Hematopoietic multipotent progenitor cell treated with erythropoietin and hydrocortisone succinate and interleukin-3 and kit ligand, for 4 days (in vitro differentiated cells): ENCODE measurements around the gene HAUS7.

Experiments used
- DNase-seq: peaks from one replicate; pipeline ENCODE4 v3.0.0-alpha.2; 2015

HAUS7 gene

GRCh38 chrX:153498453-153498852, 28.1 kb upstream of the HAUS7 start:
- DNase-seq, result no peak

DNA sequence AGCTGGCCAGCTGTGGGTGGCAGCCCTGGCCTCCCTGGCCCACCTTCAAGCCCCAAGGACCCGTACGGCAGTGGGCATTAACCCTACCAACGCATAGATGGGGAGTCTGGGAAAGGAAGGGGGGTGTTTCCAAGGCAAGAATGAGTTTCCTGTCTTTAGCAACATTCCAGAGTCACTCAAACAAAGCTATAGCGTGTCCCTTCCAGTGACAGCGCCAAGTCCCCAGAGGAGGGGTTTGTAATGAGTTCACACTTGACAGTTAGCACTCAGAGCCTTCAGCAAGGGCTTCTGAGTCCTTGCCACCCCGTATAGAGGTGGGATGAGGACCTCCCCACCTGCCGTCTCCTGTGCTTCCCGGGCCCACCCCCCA, 26.2 kb upstream of the HAUS7 start:
- no peak for DNase-seq

GRCh38 chrX:153495903-153496589, 25.7 kb upstream of the HAUS7 start:
- no peak for DNase-seq

- DNase-seq, result no peak
These were observed 25.0 kb upstream of the HAUS7 start for GRCh38 chrX:153495362-153495751.

DNA sequence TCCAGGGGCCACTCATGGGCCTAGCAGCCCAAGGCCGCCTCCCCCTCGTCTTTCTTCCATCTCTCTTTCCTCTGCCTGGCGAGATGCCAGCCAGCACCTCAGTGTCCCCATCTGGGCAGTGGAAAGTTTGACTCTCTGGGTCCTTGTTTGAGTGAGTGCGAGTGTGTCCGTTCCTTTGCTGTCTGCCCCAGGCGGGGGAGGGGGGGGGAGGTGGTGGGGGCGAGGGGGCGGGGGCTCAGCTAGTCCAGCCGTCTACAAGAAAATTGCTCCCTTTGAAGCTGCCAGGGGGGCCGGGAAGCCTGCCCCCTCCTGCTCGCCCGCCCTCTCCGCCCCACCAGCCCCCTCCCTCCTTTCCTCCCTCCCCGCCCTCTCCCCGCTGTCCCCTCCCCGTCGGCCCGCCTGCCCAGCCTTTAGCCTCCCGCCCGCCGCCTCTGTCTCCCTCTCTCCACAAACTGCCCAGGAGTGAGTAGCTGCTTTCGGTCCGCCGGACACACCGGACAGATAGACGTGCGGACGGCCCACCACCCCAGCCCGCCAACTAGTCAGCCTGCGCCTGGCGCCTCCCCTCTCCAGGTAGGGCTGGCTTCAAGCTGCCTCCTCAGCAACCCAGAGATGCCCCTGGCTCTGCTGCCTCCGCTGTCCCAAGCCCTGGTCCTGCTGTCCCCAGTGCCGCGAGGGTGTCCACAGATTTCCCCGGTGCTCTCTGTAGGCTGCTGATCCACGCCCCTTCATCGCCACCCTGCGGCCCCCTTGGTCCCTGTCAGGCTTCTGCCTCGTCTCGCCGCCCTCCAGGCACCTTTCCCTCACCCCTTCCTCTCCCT, 24.4 kb upstream of the HAUS7 start, which contains the start of gene BGN:
TSS of gene BGN (plus strand) at position 440 of the 821 bp plus-strand sequence. CDS start 9,652 bp downstream, outside the sequence.
- peak; percentile 37 for DNase-seq

GRCh38 chrX:153494061-153494460, 23.7 kb upstream of the HAUS7 start:
- DNase-seq, result no peak

- no peak for DNase-seq
These were observed 22.7 kb upstream of the HAUS7 start for GRCh38 chrX:153493085-153493484.

- no peak for DNase-seq
These were observed 22.2 kb upstream of the HAUS7 start for GRCh38 chrX:153492543-153492942.

DNA sequence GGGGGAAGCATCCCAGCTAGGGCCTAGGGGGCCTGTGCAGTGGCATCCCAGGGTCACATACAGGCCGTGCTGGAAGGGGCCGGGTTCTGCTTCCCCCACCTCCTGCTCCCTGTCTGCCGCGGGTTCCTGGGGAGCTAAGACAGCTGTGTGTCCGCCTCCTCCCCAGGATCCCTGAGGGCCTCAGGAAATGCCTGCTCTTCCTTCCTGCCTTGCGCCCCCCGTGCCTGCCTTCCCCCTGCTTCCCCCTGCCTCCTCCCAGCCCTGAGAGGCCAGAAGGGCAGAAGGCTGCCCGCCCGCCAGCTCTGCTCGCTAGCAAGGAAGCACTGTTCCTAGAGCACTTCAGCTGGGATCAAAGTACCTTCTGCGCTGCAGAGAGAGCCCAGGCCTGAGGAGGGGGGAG, 21.5 kb upstream of the HAUS7 start:
- DNase-seq, result no peak

DNA sequence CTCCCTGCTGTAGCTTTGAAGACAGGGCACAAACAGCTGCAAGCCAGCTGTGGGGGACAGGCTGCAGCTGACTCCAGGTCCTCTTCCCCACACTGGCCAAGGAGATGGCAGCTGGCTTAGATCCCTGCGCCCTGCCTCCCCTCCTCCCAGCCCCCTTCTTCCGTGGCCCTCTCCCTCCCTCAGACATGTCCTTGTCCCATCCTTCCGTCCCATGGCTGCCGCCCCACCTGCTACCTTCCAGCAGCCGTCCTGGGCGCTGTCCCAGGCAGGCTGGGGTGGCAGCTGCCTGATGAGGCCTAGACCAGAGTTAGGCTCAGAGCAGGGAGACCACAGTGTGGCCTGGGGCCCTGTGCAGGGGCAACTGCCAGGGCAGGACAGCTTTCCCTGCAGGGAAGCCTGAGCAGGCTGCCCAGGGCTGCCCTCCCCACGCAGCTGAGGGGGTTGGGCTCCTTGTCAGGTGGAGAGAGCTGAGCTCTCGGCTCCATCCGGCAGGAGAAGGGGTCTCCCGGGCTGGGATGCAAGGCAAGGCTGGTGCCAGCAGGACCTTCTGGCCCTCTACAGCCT, 21.1 kb upstream of the HAUS7 start:
- no peak for DNase-seq

DNA sequence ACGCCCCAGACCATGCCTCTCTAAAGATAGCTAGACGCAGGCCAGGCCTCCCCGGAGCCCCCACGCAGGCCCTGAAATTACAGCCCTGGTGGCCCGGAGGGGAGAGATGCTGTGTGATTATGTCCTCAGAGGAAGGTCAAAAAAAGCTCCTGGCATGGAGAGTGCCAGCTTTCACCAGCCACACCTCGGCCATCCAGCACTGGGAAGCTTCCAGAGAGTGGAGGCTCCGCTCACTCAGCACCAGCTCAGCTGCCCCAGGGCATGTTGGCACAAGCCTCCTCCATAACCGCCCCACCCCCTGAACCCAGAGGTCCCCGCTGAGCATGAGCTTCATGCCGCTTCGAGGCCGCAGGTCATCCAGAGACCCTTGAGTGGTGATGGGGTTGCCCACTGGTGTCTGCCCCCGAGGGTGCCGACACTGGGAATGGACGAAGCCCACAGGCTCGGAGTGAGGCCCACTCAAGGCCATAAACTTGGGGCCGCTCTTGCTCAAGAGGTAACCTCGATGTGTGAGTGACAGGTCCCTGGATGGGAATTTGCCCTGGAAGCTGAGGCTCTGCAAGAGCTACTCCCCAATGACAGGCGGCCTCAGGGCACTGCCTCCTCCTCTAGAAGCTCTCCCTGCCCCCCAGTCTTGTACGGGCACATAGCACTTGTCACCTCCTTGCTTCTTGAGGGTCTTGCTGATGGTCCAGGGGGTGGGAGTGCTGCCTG, 20.0 kb upstream of the HAUS7 start:
- DNase-seq, result no peak

DNA sequence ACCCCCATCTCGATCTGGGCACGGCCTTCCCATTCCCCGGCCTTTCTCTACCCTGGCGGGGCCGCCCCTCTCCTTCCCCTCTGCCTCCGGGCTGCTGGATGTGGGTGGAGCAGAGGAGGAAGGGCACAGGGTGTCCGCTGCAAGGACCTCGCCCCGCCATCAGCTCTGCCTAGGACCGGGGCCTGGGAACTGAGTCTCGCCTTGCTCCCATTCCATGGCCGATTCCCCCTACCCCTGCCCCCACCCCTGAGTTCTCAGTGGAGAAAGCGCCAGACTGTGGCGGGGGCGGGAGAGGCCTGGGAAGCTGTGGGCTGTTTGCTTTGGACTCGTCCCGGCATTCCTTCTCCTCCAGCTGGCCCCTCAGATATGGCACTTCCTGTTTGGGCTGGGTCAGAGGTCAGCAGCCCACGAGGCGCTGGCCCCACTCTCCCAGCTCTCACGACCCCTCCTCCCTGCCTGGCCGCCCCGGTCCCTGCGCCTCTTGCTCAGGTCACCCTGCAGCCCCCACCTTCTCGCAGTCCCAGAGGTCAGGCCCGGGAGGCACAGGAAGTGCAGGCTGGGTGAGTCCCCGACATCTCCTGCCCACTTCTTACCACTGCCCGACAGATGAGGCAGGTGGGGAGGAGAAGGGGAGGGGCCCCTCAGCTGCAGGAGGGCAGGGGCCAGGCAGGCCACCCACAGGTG, 18.0 kb upstream of the HAUS7 start:
- DNase-seq, result no peak

- no peak for DNase-seq
These were observed 17.3 kb upstream of the HAUS7 start for GRCh38 chrX:153487590-153488071.

DNA sequence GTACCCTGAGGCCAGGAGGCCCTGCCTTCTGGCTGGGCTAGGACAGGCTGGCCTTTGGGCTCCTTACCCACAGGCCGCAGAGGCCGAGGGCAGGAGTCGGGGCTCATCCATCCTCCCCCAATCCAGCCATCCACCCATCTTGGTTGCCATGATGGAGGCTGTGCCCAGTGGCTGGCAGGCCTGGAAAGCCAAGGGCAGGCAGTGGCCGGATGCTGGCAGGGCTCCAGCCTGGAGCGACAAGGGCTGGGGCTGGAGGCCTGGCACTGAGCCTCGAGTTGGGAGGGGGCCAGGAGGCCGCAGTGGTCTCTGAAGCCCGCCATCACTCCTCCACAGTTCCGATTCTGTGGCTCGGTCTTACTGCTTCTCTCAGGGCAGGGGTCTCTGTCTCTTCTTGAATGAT, 15.8 kb upstream of the HAUS7 start:
- no peak for DNase-seq

DNA sequence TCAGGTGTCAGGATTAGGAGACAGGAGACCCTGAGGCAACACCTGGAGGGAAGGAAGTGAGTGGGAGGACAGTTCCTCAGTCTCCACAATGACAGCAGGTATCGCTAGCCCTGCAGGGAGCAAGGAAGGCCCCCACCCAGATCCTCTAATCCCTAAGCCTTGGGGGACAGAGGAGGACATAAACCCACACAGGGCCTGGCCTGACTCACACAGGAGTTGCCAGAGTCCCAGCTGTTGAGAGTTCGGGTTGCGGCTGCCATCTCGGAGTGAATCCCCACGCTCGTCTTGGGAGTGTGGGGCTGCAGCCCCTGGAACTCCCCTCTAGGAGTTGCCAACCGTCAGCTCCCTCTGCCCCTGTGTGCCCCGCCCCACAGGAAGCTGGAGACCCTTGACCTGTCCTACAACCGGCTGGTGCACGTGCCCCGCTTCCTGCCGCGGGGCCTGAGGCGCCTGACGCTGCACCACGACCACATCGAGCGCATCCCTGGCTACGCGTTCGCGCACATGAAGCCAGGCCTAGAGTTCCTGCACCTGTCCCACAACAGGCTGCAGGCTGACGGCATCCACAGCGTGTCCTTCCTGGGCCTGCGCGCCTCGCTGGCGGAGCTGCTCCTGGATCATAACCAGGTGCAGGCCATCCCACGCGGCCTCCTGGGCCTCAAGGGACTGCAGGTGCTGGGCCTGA, 15.2 kb upstream of the HAUS7 start:
- DNase-seq, result no peak

DNA sequence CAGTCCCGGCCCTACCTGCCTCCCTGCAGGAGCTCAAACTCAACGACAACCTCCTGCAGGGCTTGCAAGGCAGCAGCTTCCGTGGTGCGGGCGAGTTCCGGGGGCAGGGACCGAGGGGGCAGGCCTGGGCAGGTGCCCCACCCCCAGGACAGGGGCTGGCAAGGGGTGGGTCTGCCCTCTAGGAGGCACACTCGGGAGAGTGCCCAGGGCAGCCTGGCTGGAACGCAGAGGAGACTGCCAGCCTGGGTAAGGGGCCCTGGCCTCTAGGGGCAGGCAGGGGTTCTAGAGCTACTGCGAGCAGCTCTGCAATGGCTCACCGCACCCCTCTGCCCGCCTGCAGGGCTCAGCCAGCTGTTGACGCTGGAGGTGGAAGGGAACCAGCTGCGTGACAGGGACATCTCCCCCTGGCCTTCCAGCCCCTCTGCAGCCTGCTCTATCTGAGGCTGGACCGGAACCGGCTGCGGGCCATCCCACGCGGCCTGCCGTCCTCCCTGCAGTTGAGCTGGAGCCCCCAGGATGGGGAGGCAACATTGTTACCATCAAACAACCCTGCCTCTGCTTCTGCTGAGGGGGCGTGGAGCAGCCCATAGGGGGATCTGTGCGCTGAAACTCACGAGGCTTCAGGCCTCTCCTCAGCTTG, 12.1 kb upstream of the HAUS7 start:
- DNase-seq, result no peak

DNA sequence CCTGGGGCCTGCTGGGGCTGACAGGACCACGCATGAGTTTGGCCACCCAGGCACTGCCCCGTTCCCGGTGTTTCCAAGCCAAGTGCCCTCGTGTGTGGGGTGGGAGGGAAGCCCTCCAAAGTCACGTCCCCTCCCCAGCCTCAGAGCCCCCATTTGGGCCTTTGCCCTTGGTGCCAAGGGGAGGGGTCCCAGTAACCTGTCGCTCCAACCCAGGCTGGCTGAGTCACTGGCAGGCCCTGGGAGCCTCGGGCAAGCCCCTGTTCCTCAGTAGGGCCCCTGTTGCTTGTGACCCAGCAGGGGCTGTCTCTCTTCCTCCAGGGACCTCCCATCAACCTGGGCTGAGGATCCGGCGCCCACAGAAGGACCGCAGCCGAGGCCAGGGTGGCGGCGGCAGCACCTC, 10.7 kb upstream of the HAUS7 start:
- DNase-seq, result no peak

DNA sequence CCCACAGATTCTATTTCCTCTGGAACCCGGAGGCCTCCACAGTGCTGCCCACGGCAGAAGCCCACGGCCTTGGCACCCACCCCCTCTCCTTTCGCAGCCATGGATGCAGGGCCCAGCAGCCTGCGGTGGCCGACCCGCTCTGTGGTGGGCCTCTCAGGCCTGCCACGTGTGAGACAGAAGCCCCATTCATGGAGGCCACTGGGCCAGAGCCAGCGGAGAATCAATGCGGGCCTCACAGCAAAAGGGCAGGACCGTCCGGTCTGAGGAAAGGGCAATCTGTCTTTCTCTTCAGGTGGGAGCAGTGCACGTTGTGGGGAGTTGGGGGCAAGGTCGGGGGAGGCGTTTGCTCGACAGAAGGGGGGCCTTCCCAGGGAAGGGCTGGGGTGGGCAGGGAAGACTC, 8.4 kb upstream of the HAUS7 start:
- no peak for DNase-seq

DNA sequence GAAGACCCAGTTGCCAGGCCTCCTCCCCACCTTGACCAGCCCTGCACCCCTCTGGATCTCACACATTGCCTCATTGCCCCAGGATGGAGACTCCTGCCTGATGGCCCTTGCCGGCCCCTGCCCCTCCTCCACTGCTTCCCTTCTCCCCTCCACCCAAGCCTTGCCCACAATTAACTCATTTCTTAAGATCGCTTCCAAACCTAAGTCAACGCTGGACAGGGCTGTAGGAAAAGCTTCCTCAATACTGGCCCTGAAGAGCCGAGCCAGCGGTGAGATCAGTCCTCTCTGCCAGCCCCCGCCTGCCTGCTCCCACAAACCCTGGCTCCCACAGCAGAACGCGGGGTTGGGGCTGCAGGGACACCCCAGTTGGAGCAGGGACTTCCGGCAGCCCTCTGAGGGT, 7.5 kb upstream of the HAUS7 start:
- no peak for DNase-seq

GRCh38 chrX:153477364-153477857, 7.0 kb upstream of the HAUS7 start:
- no peak for DNase-seq

- no peak for DNase-seq
These were observed 6.4 kb upstream of the HAUS7 start for GRCh38 chrX:153476666-153477363.
